ENCODE data around the gene PDIA2. TPM values are rescaled to one million over a fixed set of nuclear protein-coding genes. Genes with fewer than 3 reads are reported as not detected.

PDIA2 gene
- total and polyA plus RNA-seq, 2 experiments from 2014 or later: not detected

GRCh38 chr16:309476-309875, 26.5 kb downstream of the PDIA2 start:
- Histone ChIP-seq H3K36me3 (ENCODE audit: low read depth) (0 out of 2 replicates have a peak, but pooled peaks cover 6% of the 10 kb centered on the region), H2AFZ (no peak overlapping the region), H3K4me3 (no peak overlapping the region), H3K4me2 (ENCODE audit: unreplicated experiment) (no peak overlapping the region), H3K9ac (no peak overlapping the region), H3K27ac (no peak overlapping the region), H3K9me2 (ENCODE audit: insufficient read depth) (no peaks in the 10 kb centered on the region), H3K79me2 (ENCODE audit: insufficient read depth) (peaks cover 5% of the 10 kb centered on the region), H4K20me1 (ENCODE audit: insufficient read depth) (no peaks in the 10 kb centered on the region), H3K4me1 (ENCODE audit: insufficient read depth) (no peaks in the 10 kb centered on the region), H3K9me3 (ENCODE audit: low read depth) (no peaks in the 10 kb centered on the region), H3K27me3 (replicated peaks; ENCODE audit: insufficient read depth) (no peaks in the 10 kb centered on the region), H3F3A (ENCODE audit: insufficient read depth) (no peaks in the 10 kb centered on the region)
- TF ChIP-seq EZH2 (IDR thresholded peaks at IDR 0.05; ENCODE audit: insufficient read depth, poor library complexity, severe bottlenecking) (no peak), EZH2phosphoT487 (IDR thresholded peaks at IDR 0.05; ENCODE audit: insufficient read depth, low read depth) (no peak)
- no peak for DNase-seq
- 98% methylated on average over 7 of the region's 7 CpGs for WGBS, 2 experiments (ENCODE audit: low coverage in 1 of 2, low lambda C conversion rate in 2 of 2, missing lambda C conversion rate in 2 of 2)
- in situ Hi-C loops (cut with MboI): no loop called here

GRCh38 chr16:311725-312124, 28.8 kb downstream of the PDIA2 start:
- no peak overlapping the region for H2AFZ ChIP-seq
- no peaks in the 10 kb centered on the region for H3K9me3 ChIP-seq (ENCODE audit: low read depth)
- no peaks in the 10 kb centered on the region for H3F3A ChIP-seq (ENCODE audit: insufficient read depth)
- H3K4me1 ChIP-seq (ENCODE audit: insufficient read depth): no peaks in the 10 kb centered on the region
- 96 to 98% methylated on average over 15 of the region's 15 CpGs for WGBS, 2 experiments (ENCODE audit: low coverage in 1 of 2, low lambda C conversion rate in 2 of 2, missing lambda C conversion rate in 2 of 2)
- TF ChIP-seq EZH2 (IDR thresholded peaks at IDR 0.05; ENCODE audit: insufficient read depth, poor library complexity, severe bottlenecking): no peak
- TF ChIP-seq EZH2phosphoT487 (IDR thresholded peaks at IDR 0.05; ENCODE audit: insufficient read depth, low read depth): no peak
- peaks cover 28% of the 10 kb centered on the region for H3K79me2 ChIP-seq (ENCODE audit: insufficient read depth)
- no peaks in the 10 kb centered on the region for H4K20me1 ChIP-seq (ENCODE audit: insufficient read depth)
- no peak for DNase-seq
- in situ Hi-C loops (cut with MboI): no loop called here
- H3K27me3 ChIP-seq (replicated peaks; ENCODE audit: insufficient read depth): no peaks in the 10 kb centered on the region
- 0 out of 2 replicates have a peak, but pooled peaks cover 6% of the 10 kb centered on the region for H3K36me3 ChIP-seq (ENCODE audit: low read depth)
- no peak overlapping the region for H3K27ac ChIP-seq
- no peak overlapping the region for H3K4me3 ChIP-seq
- H3K9me2 ChIP-seq (ENCODE audit: insufficient read depth): no peaks in the 10 kb centered on the region
- H3K4me2 ChIP-seq (ENCODE audit: unreplicated experiment): no peak overlapping the region
- no peak overlapping the region for H3K9ac ChIP-seq

GRCh38 chr16:314351-314750, 31.4 kb downstream of the PDIA2 start:
- Histone ChIP-seq H3K9me3 (ENCODE audit: low read depth) (no peaks in the 10 kb centered on the region), H4K20me1 (ENCODE audit: insufficient read depth) (no peaks in the 10 kb centered on the region), H3K27ac (no peak overlapping the region), H3K4me2 (ENCODE audit: unreplicated experiment) (no peak overlapping the region), H3K9me2 (ENCODE audit: insufficient read depth) (no peaks in the 10 kb centered on the region), H2AFZ (no peak overlapping the region), H3F3A (ENCODE audit: insufficient read depth) (no peaks in the 10 kb centered on the region), H3K4me1 (ENCODE audit: insufficient read depth) (no peaks in the 10 kb centered on the region), H3K79me2 (ENCODE audit: insufficient read depth) (peaks cover 52% of the 10 kb centered on the region), H3K4me3 (no peak overlapping the region), H3K36me3 (ENCODE audit: low read depth) (0 out of 2 replicates have a peak, but pooled peaks cover 6% of the 10 kb centered on the region), H3K9ac (no peak overlapping the region), H3K27me3 (replicated peaks; ENCODE audit: insufficient read depth) (no peaks in the 10 kb centered on the region)
- in situ Hi-C loops (cut with MboI): no loop called here
- TF ChIP-seq EZH2phosphoT487 (IDR thresholded peaks at IDR 0.05; ENCODE audit: insufficient read depth, low read depth): no peak
- no peak for TF ChIP-seq EZH2 (IDR thresholded peaks at IDR 0.05; ENCODE audit: insufficient read depth, poor library complexity, severe bottlenecking)
- 92 to 94% methylated on average over 16 of the region's 16 CpGs for WGBS, 2 experiments (ENCODE audit: low coverage in 1 of 2, low lambda C conversion rate in 2 of 2, missing lambda C conversion rate in 2 of 2)
- no peak for DNase-seq

GRCh38 chr16:314795-315299, 31.9 kb downstream of the PDIA2 start:
- in situ Hi-C loops (cut with MboI): no loop called here
- no peaks in the 10 kb centered on the region for H3K9me2 ChIP-seq (ENCODE audit: insufficient read depth)
- 31 to 33% methylated on average over 14 of the region's 14 CpGs for WGBS, 2 experiments (ENCODE audit: low coverage in 1 of 2, low lambda C conversion rate in 2 of 2, missing lambda C conversion rate in 2 of 2)

More at GRCh38 chr16:314795-315299, 31.9 kb downstream of the PDIA2 start:
- TF ChIP-seq EZH2phosphoT487 (IDR thresholded peaks at IDR 0.05; ENCODE audit: insufficient read depth, low read depth): no peak
- TF ChIP-seq EZH2 (IDR thresholded peaks at IDR 0.05; ENCODE audit: insufficient read depth, poor library complexity, severe bottlenecking): no peak
- H3K27ac ChIP-seq: no peak overlapping the region
- H3K79me2 ChIP-seq (ENCODE audit: insufficient read depth): peaks cover 57% of the 10 kb centered on the region
- 0 out of 2 replicates have a peak, but pooled peaks cover 6% of the 10 kb centered on the region for H3K36me3 ChIP-seq (ENCODE audit: low read depth)
- H4K20me1 ChIP-seq (ENCODE audit: insufficient read depth): no peaks in the 10 kb centered on the region
- no peak overlapping the region for H3K9ac ChIP-seq
- no peak for DNase-seq
- no peak overlapping the region for H3K4me3 ChIP-seq
- no peaks in the 10 kb centered on the region for H3K9me3 ChIP-seq (ENCODE audit: low read depth)
- no peak overlapping the region for H3K4me2 ChIP-seq (ENCODE audit: unreplicated experiment)
- H3F3A ChIP-seq (ENCODE audit: insufficient read depth): no peaks in the 10 kb centered on the region
- no peaks in the 10 kb centered on the region for H3K27me3 ChIP-seq (replicated peaks; ENCODE audit: insufficient read depth)
- H3K4me1 ChIP-seq (ENCODE audit: insufficient read depth): no peaks in the 10 kb centered on the region
- H2AFZ ChIP-seq: no peak overlapping the region

Data from GM23248 (cell line).